HG02678 (cell line): ENCODE results near the gene CAMTA1.

Experiments used
- ATAC-seq: cut with Tn5 transposase; IDR thresholded peaks from one replicate; pipeline ENCODE4 v1.9.1; 2021; ENCODE audit warnings: mild to moderate bottlenecking, moderate library complexity; ENCODE audit not compliant: unreplicated experiment

Gene CAMTA1

GRCh38 chr1:7491109-7491817, 706.0 kb downstream of the CAMTA1 start:
- ATAC-seq: no peak

- no peak for ATAC-seq
Measured at GRCh38 chr1:7491818-7492173, 706.5 kb downstream of the CAMTA1 start.

GRCh38 chr1:7493711-7494454, 708.6 kb downstream of the CAMTA1 start:
- no peak for ATAC-seq

DNA sequence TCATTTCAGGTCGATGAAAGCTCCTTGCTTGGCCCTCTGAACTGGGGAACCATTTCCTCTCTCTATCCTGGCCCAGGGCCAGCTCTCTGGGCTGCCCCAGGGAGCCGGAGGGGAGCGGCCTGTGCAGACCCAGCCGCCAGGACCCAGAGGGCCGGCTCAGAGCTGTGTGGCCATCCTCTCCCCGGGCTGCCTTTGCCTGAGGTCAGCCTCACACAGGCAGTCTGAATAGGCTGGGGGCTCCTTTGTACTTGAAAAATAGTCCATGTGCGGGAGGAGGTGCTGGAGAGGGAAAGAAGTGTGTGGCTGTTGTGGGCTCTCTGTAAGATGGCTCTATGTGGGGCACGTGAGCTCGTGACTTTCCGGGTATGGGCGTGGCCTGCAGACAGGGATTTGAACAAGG, 710.7 kb downstream of the CAMTA1 start:
- ATAC-seq: no peak

DNA sequence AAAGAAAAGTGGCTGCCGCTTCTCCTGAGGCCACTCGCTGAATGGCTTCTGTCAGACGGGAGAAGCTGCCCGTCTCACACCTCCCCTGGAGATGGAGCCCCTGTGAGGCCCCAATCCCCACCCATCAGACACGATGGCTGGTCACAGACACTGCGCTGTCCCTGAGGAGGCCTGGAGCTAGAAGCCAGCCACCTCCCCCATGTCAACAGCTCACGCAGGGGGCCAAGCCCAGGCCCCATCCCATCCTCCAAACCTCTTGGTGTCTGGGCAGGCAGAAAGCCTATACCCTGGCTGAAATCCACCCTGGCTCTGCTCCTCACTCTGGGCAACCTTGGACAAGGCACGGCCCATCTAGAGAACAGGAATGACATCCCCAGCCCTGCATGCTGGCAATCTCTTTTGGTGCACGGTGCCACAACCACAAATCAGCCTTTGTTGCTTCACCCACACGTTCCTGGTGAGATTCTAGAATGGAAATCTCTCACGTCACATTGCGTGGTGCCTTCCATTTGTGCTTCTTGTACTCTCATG, 711.9 kb downstream of the CAMTA1 start:
- ATAC-seq: no peak

DNA sequence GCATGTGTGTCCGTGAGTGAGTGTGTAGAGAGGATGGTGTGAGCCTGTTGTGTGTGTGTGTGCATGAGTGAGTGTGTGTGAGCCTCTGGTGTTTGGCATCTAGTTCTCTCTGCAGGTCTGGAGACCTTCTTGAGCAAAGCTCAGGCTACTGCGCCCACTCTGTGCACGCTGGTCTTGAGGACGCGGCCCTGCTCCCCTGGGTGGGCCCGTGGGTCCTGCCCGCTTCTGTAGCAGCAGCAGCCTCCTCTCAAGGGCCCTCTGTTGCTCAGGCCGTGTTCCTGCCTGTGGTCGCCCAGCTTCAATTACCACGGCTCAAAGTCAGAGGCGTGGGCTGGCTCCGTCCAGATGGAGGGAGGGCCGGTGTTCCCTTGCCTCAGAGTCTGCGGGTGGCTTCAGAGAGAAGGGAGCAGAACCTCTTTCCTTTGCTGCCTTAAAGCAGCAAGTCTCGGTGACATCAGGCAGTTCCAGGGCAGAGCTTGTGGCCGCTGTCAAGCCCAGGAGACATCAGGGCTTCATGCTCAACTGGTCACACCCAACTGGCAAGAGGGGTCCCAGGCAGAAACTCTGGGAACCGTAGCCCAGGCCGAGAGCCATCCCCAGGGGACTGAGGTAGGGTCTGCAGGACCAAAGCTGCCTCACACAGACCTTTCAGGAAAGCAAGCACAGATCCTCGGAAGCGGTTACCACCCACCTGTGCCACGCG, 715.3 kb downstream of the CAMTA1 start:
- no peak for ATAC-seq

GRCh38 chr1:7501084-7501491, 715.8 kb downstream of the CAMTA1 start:
- no peak for ATAC-seq

DNA sequence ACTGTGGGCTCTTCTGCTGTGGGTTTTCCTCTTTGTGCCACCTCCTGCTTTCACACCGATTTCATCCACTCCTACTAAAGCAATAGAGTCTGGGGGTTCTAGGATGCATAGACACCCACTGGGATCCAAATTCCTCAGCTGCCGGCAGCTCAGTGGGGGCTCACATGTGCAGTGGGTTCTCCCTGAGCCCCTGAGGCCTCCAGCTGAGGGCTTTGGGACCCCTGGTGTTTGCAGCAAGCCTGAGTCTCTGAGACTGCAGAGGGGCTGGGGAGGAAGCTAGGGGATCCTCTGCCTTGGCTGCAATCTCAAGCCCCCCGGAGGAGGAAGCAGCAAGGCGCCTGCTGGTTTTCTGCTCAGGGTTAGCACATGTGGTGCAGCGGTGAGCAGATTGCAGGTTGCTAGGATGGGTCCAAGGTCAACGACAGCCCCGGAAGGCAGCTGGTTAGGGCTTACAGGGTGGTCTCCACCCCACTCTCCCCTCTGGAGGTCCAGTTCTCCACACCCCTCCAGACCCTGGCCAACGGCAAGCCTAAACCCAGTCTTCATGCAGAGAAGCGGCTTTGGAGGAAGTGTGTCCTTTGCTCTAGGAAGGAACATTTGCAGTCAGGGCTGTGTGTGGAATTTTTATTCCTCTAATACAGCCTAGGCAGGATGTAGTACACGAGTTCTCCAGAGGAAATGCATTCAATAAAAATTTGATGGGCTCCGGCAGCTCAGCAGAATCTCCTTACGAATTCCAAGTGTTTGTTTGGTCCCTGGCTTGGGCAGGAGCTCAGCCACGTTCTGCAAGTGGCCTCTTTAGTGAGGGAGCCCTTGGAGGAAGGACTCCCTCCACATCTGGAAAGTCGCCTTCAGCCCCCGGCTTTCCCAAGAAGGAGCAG, 716.7 kb downstream of the CAMTA1 start:
- ATAC-seq: no peak

- ATAC-seq: no peak
Measured at GRCh38 chr1:7503691-7504437, 718.6 kb downstream of the CAMTA1 start.

DNA sequence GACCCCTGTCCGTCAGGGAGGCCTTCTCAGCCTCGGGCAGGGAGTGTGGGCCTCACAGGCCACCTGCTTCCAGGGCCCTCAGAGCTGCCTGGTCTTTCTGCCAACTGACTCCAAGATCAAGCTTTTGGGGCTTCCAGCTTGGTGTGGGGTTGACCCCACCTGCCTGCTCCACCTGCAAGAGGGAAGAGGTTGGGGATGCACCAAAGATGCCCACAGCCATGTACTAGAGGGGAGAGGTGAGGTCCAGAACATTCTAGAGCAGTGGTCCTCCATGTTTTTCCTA, 719.1 kb downstream of the CAMTA1 start:
- no peak for ATAC-seq

DNA sequence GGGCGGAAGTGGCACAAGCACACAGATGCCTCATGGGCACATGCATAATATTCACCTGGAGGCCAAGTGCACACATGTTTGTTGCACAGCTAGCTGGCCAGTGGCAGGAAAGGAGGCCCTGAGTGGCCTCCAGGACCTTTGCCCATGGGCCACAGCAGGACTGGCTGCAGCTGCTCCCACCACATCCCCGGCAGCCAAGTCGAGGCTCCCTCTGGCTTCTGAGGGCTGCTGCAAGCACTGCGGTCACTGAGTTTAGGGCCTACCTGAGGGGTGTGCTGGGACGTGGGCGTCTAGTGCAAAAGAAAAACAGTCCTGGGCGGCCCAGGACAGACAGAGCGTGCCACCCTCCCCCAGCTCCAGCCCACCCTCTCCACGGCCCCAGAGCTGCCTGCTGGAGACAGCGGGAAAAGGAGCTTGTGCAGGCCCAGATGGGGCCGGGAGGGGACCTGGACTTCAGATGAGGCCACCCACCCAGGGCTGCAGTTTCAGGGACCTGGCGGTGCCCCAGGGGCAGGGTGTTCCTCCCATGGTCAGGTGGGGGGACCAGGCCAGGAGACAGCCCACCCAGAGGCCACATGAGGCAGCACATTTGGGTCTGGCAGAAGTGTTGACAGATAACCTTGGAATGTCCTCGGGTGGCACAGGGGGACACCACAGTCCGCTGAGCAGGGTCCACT, 720.0 kb downstream of the CAMTA1 start:
- no peak for ATAC-seq

DNA sequence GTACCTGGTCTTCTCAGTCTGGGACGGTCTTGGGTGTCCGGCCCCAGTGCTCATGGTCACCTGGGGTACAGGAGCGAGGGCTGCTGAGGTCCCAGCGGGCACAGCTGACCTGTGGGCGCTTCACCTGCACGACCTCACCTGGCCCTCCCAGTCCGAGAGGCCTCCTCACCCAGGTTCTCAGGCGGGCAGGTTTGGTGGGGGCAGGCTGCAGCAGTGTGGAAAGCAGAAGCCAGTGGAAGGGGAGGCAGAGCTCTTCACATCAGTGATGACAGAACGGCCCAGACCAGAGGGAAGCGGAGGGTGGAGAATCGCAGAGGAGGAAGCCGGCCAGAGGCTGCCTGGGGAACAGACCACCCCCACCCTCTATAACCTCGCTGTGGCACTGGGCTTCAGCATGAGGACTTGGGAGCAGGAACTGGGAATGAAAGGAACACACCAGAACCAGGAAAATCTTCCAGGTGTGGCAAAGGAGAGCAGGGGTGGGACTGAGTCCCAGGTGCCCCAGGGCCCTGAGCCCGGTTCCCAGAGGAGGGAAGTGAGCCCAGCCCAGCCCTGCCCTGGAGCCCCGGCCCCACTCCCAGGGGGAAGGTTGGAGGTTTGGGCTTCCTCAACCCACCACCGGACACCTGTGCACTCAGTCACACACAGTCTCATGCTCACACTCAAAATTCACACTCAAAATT, 720.7 kb downstream of the CAMTA1 start:
- ATAC-seq: no peak

DNA sequence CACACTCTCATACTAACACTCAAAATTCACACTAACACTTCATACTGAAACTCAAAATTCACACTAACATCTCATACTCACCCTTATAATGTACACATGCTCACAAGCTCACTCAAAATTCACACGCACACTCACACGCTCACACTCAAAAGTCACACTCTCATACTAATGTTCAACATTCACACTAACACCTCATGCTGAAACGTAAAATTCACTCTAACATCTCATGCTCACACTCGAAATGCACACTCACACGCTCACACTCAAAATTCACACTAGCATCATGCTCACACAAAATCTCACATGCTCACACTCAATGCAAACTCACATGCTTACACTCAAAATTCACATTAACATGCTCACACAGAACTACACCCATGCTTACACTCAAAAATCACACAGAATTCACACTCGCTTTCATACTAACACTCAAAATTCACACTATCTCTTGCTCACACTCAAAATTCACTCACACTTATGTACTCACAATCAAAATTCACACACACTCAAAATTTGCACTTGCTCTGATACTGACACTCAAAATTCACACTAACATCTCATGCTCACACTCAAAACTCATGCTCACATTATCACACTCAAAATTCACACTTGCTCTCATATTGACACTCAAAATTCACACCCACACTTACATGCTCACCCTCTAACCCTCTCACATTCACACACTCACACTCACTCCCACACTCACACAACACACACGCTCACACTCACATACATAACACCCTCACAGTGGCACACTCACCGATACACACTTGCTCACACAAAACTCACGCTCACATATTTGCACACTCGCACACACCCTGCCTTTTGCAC, 721.4 kb downstream of the CAMTA1 start:
- ATAC-seq: no peak

DNA sequence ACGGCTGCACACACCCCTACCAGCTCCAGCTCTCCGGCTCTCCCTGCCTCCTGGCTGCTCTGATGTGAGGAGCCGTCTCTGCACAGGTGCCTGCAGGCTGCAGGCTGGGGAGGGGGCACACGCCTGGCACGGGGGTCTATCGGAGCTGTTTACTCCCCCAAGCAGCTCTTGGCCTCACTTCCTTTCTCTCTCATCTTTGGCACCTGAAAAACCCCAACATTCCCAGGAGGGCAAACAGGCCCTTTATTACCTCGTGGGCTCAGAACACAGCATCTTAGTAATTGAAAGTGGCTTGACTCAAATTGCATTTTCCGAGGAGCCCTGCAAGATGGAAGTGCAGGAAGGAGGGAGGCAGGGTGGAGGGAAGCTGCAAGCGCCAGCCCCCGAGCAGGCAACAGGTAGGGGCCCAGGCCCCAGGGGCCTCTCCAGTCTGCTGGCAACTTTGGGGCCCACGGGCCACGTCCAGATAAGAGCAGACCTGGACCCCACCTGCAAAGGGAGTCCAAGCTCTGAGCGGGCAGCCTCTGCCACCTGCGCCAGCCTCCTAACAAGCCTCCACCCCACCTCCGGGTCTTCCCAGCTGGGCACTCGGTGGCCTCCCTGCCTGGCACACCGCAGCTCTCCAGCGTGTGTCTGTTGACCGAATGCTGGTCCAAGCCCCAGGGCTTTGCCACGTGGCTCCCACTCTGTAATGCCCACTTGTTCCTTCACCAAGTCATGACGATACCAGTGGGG, 722.2 kb downstream of the CAMTA1 start:
- ATAC-seq: no peak

DNA sequence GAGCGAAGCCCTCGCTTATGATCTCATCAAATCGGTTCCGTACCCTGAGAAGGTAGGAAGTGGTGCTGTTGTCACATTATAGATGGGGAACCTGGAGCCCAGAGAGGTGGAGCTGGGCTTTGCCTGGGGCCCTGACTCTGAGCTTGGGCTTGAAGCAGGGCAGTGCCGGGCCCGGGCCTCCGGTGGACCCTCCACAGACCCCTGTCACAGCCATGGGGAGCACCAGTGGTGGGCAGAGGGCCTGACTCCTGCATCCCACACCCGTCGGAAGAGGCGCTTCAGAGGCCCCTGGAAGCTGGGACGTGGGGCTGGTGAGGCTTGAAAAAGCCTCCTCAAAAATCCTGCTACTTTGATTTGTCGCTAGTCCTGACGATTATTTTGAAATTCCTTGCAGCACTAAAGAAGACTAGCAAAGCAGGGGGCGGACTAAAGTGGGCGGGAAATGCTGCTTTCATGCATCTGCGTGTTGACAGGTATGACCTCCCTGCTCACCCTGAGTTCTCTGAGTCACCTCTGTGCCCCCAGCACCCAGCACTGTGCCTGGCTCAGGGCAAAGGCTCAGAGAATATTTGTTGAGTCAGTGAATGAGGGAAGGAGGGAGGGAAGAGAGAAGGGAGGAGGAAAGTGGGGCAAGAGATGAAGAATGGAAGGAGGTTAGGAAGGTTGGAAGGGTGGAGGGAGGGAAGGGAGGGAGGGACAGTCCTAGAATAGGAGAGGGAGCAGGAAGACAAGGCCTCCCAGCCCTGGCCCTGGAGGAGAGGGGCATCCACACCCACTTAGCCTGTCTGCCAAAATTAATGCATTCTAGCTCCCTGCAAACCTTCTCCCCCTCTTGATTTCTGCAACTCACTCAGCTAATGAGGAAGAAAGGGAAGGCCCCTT, 723.0 kb downstream of the CAMTA1 start:
- ATAC-seq: no peak

DNA sequence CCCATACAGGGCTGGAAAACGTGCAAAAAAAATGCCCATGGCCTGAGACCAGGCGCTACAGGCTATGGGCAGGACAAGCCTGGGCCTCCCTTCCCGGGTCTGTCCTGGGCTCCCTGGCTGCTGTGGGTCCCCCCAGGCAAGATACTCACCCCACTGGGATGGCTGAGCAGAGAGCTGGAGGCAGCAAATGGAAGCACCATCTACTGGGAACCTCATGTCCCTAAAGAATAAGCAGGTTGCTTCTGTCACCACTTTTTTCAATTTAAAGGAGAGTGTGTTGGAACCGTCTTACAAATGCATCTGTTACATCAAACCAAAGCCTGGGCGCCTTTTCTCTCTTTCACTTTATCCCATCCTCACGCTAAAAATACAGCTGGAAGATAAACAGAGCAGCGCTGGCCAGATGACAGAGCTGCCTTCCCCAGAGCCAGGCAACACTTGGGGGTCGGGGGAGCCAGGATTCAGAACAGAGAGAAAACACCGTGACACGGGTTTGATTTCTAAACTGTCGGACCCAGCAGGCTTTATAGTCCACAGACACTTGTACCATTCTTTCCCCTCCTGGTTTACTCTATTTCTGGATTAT, 723.8 kb downstream of the CAMTA1 start:
- no peak for ATAC-seq
